CD14-positive monocyte (primary cell): ENCODE measurements around the gene SPIRE1. TPM values are rescaled to one million over a fixed set of nuclear protein-coding genes. Genes with fewer than 3 reads are reported as not detected.

Source experiments
- DNase-seq, 3 donors: peaks; one replicate each; pipeline ENCODE4 v3.0.0-alpha.2; 2011 to 2022
- H2AFZ ChIP-seq: 2 replicates; pipeline ENCODE4 v1.6.0; 2012; ENCODE audit warnings: mild to moderate bottlenecking, low read depth, low read length, inconsistent platforms; ENCODE audit not compliant: insufficient read depth, poor library complexity, severe bottlenecking
- H3K27ac ChIP-seq, 2 donors: 1 replicate in 1 of 2; 2 replicates in 1 of 2; pipeline ENCODE4 v1.5.1; 2012 to 2013; ENCODE audit warnings: low read length in 2 of 2, control low read depth in 1 of 2, inconsistent platforms in 1 of 2, low read depth in 1 of 2, mild to moderate bottlenecking in 1 of 2
- H3K27me3 ChIP-seq, 2 donors: one replicate each; pipeline versions ENCODE4 v1.6.0 to v1.6.1; 2011 to 2013; ENCODE audit warnings: low read length in 2 of 2; ENCODE audit not compliant: control insufficient read depth in 2 of 2, insufficient read depth in 2 of 2
- H3K36me3 ChIP-seq, 2 donors: replicated peaks in 1 of 2; 1 replicate in 1 of 2; 2 replicates in 1 of 2; pipeline versions ENCODE4 v1.5.1 to v1.6.1; 2012 to 2013; ENCODE audit warnings: low read length in 2 of 2, control low read depth in 1 of 2, inconsistent platforms in 1 of 2, mild to moderate bottlenecking in 1 of 2; ENCODE audit not compliant: insufficient read depth in 2 of 2, control insufficient read depth in 1 of 2
- H3K4me1 ChIP-seq, 2 donors: 1 replicate in 1 of 2; 2 replicates in 1 of 2; pipeline versions ENCODE4 v1.5.1 to v1.6.1; 2012 to 2013; ENCODE audit warnings: low read length in 2 of 2, control low read depth in 1 of 2, inconsistent platforms in 1 of 2, mild to moderate bottlenecking in 1 of 2, moderate library complexity in 1 of 2; ENCODE audit not compliant: insufficient read depth in 2 of 2, control insufficient read depth in 1 of 2
- H3K4me2 ChIP-seq: replicated peaks from 2 replicates; pipeline ENCODE3; 2012; ENCODE audit warnings: low read length, moderate library complexity, mild to moderate bottlenecking; ENCODE audit not compliant: poor library complexity, severe bottlenecking; ENCODE audit errors: extremely low read depth
- H3K4me3 ChIP-seq, 3 experiments: fragments of 200-600 bp in 1 of 3; sonication (generic) in 1 of 3; replicated peaks in 1 of 3; 1 replicate in 2 of 3; 2 replicates in 1 of 3; pipeline ENCODE4 v1.5.1; 2011 to 2013; ENCODE audit warnings: low read length in 3 of 3, mild to moderate bottlenecking in 3 of 3, control low read depth in 2 of 3, low read depth in 2 of 3, inconsistent platforms in 1 of 3, moderate library complexity in 1 of 3
- H3K79me2 ChIP-seq: 2 replicates; pipeline ENCODE4 v1.6.0; 2012; ENCODE audit warnings: mild to moderate bottlenecking, control low read depth, inconsistent platforms, low read length, moderate library complexity; ENCODE audit not compliant: insufficient read depth
- H3K9ac ChIP-seq: 2 replicates; pipeline ENCODE4 v1.6.0; 2017; ENCODE audit warnings: low read length, mild to moderate bottlenecking; ENCODE audit not compliant: insufficient read depth, poor library complexity, severe bottlenecking
- H3K9me3 ChIP-seq, 2 donors: replicated peaks in 1 of 2; 1 replicate in 1 of 2; 2 replicates in 1 of 2; pipeline versions ENCODE4 v1.5.1 to v1.6.1; 2012 to 2013; ENCODE audit warnings: low read length in 2 of 2, control low read depth in 1 of 2; ENCODE audit not compliant: control insufficient read depth in 1 of 2, insufficient read depth in 1 of 2
- H4K20me1 ChIP-seq: 2 replicates; pipeline ENCODE4 v1.6.0; 2012; ENCODE audit warnings: mild to moderate bottlenecking, low read length, control low read depth, moderate library complexity; ENCODE audit not compliant: insufficient read depth
- H3K27ac Mint-ChIP-seq, 7 donors: one replicate each; pipeline ENCODE4 v1.8.0; 2020; ENCODE audit warnings: mild to moderate bottlenecking in 7 of 7, mixed read lengths in 7 of 7, moderate library complexity in 6 of 7, inconsistent platforms in 2 of 7
- H3K27me3 Mint-ChIP-seq, 3 donors: one replicate each; pipeline ENCODE4 v1.8.0; 2021 to 2022; ENCODE audit warnings: low read depth in 3 of 3, mild to moderate bottlenecking in 3 of 3, mixed read lengths in 3 of 3, moderate library complexity in 3 of 3, inconsistent platforms in 1 of 3
- H3K36me3 Mint-ChIP-seq, 2 donors: one replicate each; pipeline ENCODE4 v1.8.0; 2020; ENCODE audit warnings: mixed read lengths in 2 of 2, inconsistent platforms in 1 of 2, mild to moderate bottlenecking in 1 of 2
- H3K4me1 Mint-ChIP-seq: one replicate; pipeline ENCODE4 v1.8.0; 2020; ENCODE audit warnings: mild to moderate bottlenecking, mixed read lengths
- H3K4me3 Mint-ChIP-seq, 2 donors: one replicate each; pipeline ENCODE4 v1.8.0; 2020; ENCODE audit warnings: mild to moderate bottlenecking in 2 of 2, mixed read lengths in 2 of 2, moderate library complexity in 1 of 2
- H3K9me3 Mint-ChIP-seq, 7 donors: one replicate each; pipeline ENCODE4 v1.8.0; 2020 to 2022; ENCODE audit warnings: mixed read lengths in 7 of 7, mild to moderate bottlenecking in 6 of 7, moderate library complexity in 6 of 7, inconsistent platforms in 2 of 7
- CTCF ChIP-seq: fragments of 200-600 bp; IDR thresholded peaks from one replicate; pipeline ENCODE4 v1.8.0; 2022; ENCODE audit warnings: antibody characterized with exemption, mild to moderate bottlenecking
- WGBS: methylation state at CpG from one replicate; pipeline ENCODE4 v1.1.5; 2013; ENCODE audit warnings: missing lambda C conversion rate; ENCODE audit not compliant: insufficient coverage; 5-methylcytosine and 5-hydroxymethylcytosine counted together
- intact Hi-C, 2 donors: fragments of 100-400 bp; cut with micrococcal nuclease; formaldehyde crosslinking; loops; one replicate each; pipeline versions ENCODE4 v1.15.0 to v1.15.1; 2023
- polyA plus RNA-seq, 3 donors: library from polyadenylated mRNA; depleted of rRNA in 1 of 3; unstranded in 2 of 3; stranded (reverse) in 1 of 3; fragments of 300-500 nt in 2 of 3; fragments of >200 nt in 1 of 3; fragmentation: Illumina TruSeq in 2 of 3; gene quantifications; 1 replicate in 2 of 3; 2 replicates in 1 of 3; pipeline ENCODE4 v1.2.3, GENCODE V29; 2012 to 2021

Gene SPIRE1
- polyA plus RNA-seq, 3 donors: 1.7 to 1.9 (median 1.8) TPM

DNA sequence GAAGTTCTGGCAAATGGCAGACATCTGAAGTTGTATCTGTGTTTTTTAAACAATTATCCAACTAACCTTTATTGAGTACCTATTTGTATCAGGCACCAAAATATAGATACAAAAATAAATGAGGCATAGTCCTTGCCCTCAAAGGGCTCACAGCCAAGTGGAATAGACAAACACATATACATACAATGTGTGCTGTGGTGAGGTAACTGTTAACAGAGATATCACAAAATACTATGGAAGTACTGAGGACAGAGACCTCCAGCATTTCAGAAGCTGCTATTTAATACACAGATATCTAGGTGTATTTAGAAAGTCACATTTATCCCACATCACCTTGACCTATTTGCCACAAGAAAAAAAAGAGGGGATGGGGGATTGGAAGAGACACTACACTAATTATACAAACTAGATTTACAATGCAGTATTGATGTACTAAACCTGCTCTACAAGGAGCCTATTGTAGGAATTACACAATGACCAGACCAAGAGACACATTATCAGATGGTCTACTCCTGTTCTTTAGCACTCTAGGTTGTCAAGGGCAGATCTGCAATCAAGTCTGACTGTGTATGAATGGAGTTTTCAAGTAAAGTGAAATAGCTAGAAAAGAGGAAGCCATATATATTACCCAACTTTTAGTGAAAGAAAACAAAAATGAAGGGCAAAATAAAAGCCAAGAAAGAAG is 62.2 kb downstream of the SPIRE1 start:
- Histone ChIP-seq H3K4me2 (peak overlapping the region; percentile 46), H2AFZ (no peak overlapping the region), H3K79me2 (no peaks in the 10 kb centered on the region), H3K4me1 (peaks cover 9 to 11% of the 10 kb centered on the region in 2 donors), H3K27ac (peak overlapping the region in 1 of 2 donors; percentile 66), H4K20me1 (no peaks in the 10 kb centered on the region), H3K9ac (no peak overlapping the region), H3K36me3 (no peaks in the 10 kb centered on the region), H3K9me3 (no peaks in the 10 kb centered on the region), H3K27me3 (no peaks in the 10 kb centered on the region), H3K4me3 (no peak overlapping the region)
- peaks cover 0 to 4% (median 0%) of the 10 kb centered on the region in 3 donors for H3K27me3 Mint-ChIP-seq
- DNase-seq: peak; percentile 50 to 57 (median 51)
- peaks cover 0 to 3% (median 0%) of the 10 kb centered on the region in 7 donors for H3K9me3 Mint-ChIP-seq
- TF ChIP-seq CTCF: no peak
- H3K4me3 Mint-ChIP-seq: peak overlapping the region in 1 of 2 donors; percentile 60
- peak overlapping the region; percentile 33 to 86 (median 75) for H3K27ac Mint-ChIP-seq
- intact Hi-C loops: no loop called here
- peaks cover 20% of the 10 kb centered on the region for H3K4me1 Mint-ChIP-seq
- H3K36me3 Mint-ChIP-seq: no peaks in the 10 kb centered on the region

- H3K79me2 ChIP-seq: no peaks in the 10 kb centered on the region
- no peaks in the 10 kb centered on the region for H3K27me3 ChIP-seq
- no peak overlapping the region for H3K4me2 ChIP-seq
- DNase-seq: no peak
- H3K9me3 ChIP-seq: no peaks in the 10 kb centered on the region
- intact Hi-C loops: no loop called here
- no peak overlapping the region for H3K4me3 ChIP-seq
- H3K36me3 ChIP-seq: no peaks in the 10 kb centered on the region
- WGBS: 100% methylated on average over 6 of the region's 8 CpGs
- H3K27ac ChIP-seq: no peak overlapping the region
- no peaks in the 10 kb centered on the region for H4K20me1 ChIP-seq
- Mint-ChIP-seq H3K36me3 (no peaks in the 10 kb centered on the region), H3K4me1 (peaks cover 18% of the 10 kb centered on the region), H3K27me3 (no peaks in the 10 kb centered on the region), H3K4me3 (no peak overlapping the region), H3K9me3 (peaks cover 0 to 3% (median 0%) of the 10 kb centered on the region in 7 donors), H3K27ac (no peak overlapping the region)
- H3K4me1 ChIP-seq: peaks cover 9 to 11% of the 10 kb centered on the region in 2 donors
- no peak for TF ChIP-seq CTCF
- no peak overlapping the region for H3K9ac ChIP-seq
- H2AFZ ChIP-seq: no peak overlapping the region
Measured at GRCh38 chr18:12593866-12594265, 64.0 kb downstream of the SPIRE1 start.
